Stimulated activated effector memory CD8-positive, alpha-beta T cell treated with anti-CD3 and anti-CD28 coated beads, Interleukin-12 subunit alpha, Interleukin-12 subunit beta, amount 100 ng/mL, for 72 hours (primary cell): ENCODE measurements around the gene SYT6.

Experiments used
- ATAC-seq: fragments of 150-1000 bp; cut with Tn5 transposase; 2 replicates; pipeline ENCODE4 v1.10.0; 2021
- DNase-seq, 2 donors: peaks; one replicate each; pipeline ENCODE4 v3.0.0; 2021 to 2022; ENCODE audit warnings: low spot score in 2 of 2
- H3K27ac Mint-ChIP-seq: one replicate; pipeline ENCODE4 v1.8.0; 2022; ENCODE audit warnings: mild to moderate bottlenecking, mixed read lengths
- H3K36me3 Mint-ChIP-seq: one replicate; pipeline ENCODE4 v1.8.0; 2022; ENCODE audit warnings: mild to moderate bottlenecking, mixed read lengths
- H3K4me1 Mint-ChIP-seq: one replicate; pipeline ENCODE4 v1.8.0; 2022; ENCODE audit warnings: mixed read lengths
- H3K4me3 Mint-ChIP-seq: one replicate; pipeline ENCODE4 v1.8.0; 2022; ENCODE audit warnings: mild to moderate bottlenecking, mixed read lengths
- H3K9me3 Mint-ChIP-seq: one replicate; pipeline ENCODE4 v1.8.0; 2022; ENCODE audit warnings: mixed read lengths

Gene SYT6

DNA sequence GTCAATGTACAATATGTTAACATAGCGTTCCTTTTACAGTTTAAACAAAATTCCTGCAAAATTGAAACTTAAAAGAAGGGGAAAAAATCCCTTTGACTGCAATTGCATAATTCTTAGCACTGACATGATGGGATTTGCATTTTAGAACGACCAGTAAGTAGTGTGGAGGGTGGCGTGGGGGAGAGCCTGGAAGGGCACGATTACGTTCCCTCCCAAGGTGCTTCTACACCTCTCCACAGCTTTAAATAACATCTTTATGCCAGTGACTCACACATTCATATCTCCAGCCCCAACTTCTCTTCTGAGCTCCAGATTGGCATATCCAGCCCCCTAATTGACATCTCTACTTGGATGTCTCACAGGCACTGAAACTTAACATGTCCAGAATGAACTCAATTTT is 110.1 kb downstream of the SYT6 start:
- ATAC-seq (no peak), DNase-seq (no peak)
- H3K36me3 Mint-ChIP-seq, result no peaks in the 10 kb centered on the region
- H3K27ac Mint-ChIP-seq, result no peak overlapping the region
- peaks cover 5% of the 10 kb centered on the region for H3K4me1 Mint-ChIP-seq
- no peak overlapping the region for H3K4me3 Mint-ChIP-seq
- peaks cover 3% of the 10 kb centered on the region for H3K9me3 Mint-ChIP-seq

DNA sequence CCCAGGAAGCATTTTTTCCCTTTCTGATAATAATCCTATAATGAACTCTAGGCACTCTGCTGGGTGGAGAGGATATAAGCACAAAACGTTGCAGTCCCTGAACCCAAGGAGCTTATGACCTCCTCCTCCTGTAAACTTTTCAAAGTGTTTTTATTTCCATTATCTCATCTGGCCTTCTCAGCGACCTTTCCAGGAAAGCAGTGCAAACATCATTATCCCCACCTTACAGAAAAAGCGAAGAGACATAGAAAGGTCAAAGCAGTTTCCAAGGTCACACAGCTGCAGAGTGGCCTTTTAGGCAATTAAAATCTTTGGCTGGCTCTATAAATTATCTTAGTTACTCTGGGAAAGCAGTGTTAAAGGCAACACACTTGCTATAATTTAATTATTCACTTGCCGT is 110.6 kb downstream of the SYT6 start:
- no peak for ATAC-seq
- Mint-ChIP-seq H3K4me3 (no peak overlapping the region), H3K4me1 (peaks cover 5% of the 10 kb centered on the region), H3K9me3 (peaks cover 3% of the 10 kb centered on the region), H3K36me3 (no peaks in the 10 kb centered on the region), H3K27ac (no peak overlapping the region)
- DNase-seq, result no peak

- H3K36me3 Mint-ChIP-seq, result no peaks in the 10 kb centered on the region
- ATAC-seq (peak; percentile 75), DNase-seq (peak in 1 of 2 donors; percentile 49)
- no peak overlapping the region for H3K4me3 Mint-ChIP-seq
- H3K9me3 Mint-ChIP-seq, result no peaks in the 10 kb centered on the region
- H3K4me1 Mint-ChIP-seq, result peaks cover 5% of the 10 kb centered on the region
- no peak overlapping the region for H3K27ac Mint-ChIP-seq
Observed at GRCh38 chr1:114040273-114041015, 113.2 kb downstream of the SYT6 start.
